Measurements from ENCODE around the gene KIAA1755.

DNA sequence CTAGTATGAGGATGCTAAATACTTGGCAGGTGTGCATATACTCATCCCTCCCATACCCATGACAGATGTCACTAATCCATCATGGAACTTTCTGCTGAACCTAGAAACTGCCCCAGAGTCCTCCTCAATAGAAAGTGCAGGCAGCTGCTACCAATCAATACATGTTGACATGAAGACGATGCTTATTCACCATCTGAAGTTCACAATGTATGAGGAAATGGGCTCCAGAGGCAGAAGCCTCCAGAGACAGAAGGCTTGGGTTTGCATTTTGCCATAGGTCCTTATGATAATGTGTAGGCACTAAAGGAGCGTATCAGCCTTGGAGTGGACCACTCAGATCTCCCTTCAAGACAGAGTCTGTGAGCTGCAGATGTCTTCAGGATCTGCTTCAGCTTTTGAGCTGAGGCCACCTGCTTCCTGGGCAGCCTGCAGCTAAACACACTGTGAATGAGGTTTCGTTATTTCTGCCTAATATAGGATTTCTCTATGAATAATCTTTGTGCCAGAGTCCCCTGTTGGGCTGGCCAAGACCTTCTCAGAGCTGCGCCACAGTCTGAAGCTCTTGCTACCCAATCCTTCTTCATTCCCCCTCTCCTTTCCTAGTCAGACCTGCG, 7.5 kb upstream of the KIAA1755 start:
- TF ChIP-seq CTCF (IDR thresholded peaks at IDR 0.05) (no peak), POLR2A (IDR thresholded peaks at IDR 0.05) (no peak)

Data from heart left ventricle (tissue), 13 donors.